Transverse colon (tissue), 3 donors: ENCODE measurements around the gene TMEM134.

Source experiments
- EP300 ChIP-seq: sonication (generic); formaldehyde crosslinking; IDR thresholded peaks from one replicate; pipeline ENCODE4 v1.6.1; 2017; ENCODE audit warnings: antibody characterized with exemption, low read depth
- POLR2A ChIP-seq: fragments of 450-650 bp; IDR thresholded peaks from one replicate; pipeline ENCODE4 v1.6.1; 2016; ENCODE audit warnings: antibody characterized with exemption, mild to moderate bottlenecking, moderate library complexity
- TF ChIP-seq, protein P1 (sequence below), 5 experiments: fragments of 200-600 bp in 3 of 5; fragments of 450-650 bp in 2 of 5; sonication (generic) in 3 of 5; IDR thresholded peaks; 1 replicate in 2 of 5; 2 replicates in 3 of 5; pipeline ENCODE4 v1.5.1; 2016 to 2017; ENCODE audit warnings: antibody characterized with exemption in 5 of 5, inconsistent platforms in 3 of 5, mild to moderate bottlenecking in 2 of 5, moderate library complexity in 1 of 5

DNA sequence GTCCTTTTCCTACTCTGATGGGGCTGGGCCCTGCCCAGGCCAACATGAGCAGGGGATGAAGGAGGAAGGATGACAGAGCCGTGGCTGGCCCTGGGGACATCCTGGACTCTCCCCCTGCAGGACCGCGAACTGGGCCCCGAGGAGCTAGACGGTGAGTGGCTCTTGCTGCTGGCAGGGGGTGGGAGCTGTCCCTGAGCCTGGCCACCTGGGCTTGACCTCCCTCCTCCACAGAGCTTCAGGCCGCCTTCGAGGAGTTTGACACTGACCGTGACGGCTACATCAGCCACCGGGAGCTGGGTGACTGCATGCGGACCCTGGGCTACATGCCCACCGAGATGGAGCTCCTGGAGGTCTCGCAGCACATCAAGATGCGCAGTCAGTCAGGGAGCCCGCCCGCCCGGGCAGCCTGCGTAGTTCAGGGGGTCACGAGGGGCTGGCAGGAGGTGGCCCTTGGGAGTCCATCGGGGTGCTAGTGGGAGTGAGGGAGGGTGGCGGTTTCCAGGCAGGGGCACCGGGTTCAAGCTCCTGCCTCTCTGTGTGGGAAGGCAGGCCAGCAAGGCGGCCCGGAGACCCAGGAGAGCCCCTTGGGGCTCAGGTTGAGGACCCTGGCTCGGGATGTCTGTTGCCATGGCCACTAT, 12.9 kb downstream of the TMEM134 start:
- TF ChIP-seq, protein P1, sequence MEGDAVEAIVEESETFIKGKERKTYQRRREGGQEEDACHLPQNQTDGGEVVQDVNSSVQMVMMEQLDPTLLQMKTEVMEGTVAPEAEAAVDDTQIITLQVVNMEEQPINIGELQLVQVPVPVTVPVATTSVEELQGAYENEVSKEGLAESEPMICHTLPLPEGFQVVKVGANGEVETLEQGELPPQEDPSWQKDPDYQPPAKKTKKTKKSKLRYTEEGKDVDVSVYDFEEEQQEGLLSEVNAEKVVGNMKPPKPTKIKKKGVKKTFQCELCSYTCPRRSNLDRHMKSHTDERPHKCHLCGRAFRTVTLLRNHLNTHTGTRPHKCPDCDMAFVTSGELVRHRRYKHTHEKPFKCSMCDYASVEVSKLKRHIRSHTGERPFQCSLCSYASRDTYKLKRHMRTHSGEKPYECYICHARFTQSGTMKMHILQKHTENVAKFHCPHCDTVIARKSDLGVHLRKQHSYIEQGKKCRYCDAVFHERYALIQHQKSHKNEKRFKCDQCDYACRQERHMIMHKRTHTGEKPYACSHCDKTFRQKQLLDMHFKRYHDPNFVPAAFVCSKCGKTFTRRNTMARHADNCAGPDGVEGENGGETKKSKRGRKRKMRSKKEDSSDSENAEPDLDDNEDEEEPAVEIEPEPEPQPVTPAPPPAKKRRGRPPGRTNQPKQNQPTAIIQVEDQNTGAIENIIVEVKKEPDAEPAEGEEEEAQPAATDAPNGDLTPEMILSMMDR (IDR thresholded peaks at IDR 0.05) = no peak
- no peak for TF ChIP-seq POLR2A
- no peak for TF ChIP-seq EP300
